ENCODE measurements around the gene NFX1. TPM values are rescaled to one million over a fixed set of nuclear protein-coding genes. Genes with fewer than 3 reads are reported as not detected.

The NFX1 gene
- polyA plus RNA-seq, 1 donor (not counting 4 experiments of a cell fraction or from before 2014, with no cell fraction given): 28.1 TPM

DNA sequence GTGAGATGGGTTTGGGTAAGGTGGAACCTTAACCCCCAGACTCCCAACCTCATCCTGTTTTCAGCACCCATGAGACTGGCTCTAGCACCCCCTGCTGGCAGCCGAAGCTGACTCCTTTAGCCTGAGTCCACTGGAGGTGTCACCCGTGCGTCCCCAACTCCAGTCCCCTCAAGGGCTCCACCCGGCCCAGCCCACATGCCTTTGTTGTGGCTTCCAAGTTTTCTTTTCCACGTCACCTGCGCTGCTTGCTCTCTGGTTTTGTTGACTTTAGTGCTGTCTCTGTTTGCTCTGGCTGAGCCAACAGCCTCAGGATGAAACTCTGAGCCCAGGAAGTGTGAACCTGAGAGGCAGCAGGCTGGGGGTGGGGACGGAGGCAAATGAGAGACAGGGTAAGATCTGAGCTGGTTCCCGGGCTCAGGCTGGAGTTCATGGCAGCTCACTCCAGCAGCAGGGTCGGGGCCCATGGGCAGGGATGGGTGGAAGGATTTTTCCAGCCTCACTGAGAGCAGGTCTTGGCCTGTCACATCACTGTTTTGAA lies 125.3 kb downstream of the NFX1 start:
- H3K4me2 ChIP-seq (ENCODE audit: control insufficient read depth, extremely low read depth, insufficient read depth, low read depth, low read length): peak overlapping the region; percentile 24
- no peak for DNase-seq (ENCODE audit: low read depth, low spot score)
- no peaks in the 10 kb centered on the region for H3K9me1 ChIP-seq (ENCODE audit: control insufficient read depth, extremely low read depth, insufficient read depth, low read length)
- no peaks in the 10 kb centered on the region for H3K27me3 ChIP-seq (ENCODE audit: control insufficient read depth, extremely low read depth, insufficient read depth, low read length)
- no peaks in the 10 kb centered on the region for H3K36me3 ChIP-seq (ENCODE audit: control insufficient read depth in 2 of 2, extremely low read depth in 1 of 2, insufficient read depth in 2 of 2, low read length in 2 of 2)
- peak overlapping the region; percentile 30 for H2AFZ ChIP-seq (ENCODE audit: control insufficient read depth, low read length)
- H3K9me3 ChIP-seq (ENCODE audit: control insufficient read depth, low read depth, low read length): no peaks in the 10 kb centered on the region
- TF ChIP-seq, protein P1, sequence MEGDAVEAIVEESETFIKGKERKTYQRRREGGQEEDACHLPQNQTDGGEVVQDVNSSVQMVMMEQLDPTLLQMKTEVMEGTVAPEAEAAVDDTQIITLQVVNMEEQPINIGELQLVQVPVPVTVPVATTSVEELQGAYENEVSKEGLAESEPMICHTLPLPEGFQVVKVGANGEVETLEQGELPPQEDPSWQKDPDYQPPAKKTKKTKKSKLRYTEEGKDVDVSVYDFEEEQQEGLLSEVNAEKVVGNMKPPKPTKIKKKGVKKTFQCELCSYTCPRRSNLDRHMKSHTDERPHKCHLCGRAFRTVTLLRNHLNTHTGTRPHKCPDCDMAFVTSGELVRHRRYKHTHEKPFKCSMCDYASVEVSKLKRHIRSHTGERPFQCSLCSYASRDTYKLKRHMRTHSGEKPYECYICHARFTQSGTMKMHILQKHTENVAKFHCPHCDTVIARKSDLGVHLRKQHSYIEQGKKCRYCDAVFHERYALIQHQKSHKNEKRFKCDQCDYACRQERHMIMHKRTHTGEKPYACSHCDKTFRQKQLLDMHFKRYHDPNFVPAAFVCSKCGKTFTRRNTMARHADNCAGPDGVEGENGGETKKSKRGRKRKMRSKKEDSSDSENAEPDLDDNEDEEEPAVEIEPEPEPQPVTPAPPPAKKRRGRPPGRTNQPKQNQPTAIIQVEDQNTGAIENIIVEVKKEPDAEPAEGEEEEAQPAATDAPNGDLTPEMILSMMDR (optimal IDR thresholded peaks at IDR 0.05 in 1 of 3, IDR thresholded peaks at IDR 0.05 in 1 of 3, conservative IDR thresholded peaks at IDR 0.05 in 1 of 3; ENCODE audit: extremely low read depth in 1 of 3, insufficient read depth in 2 of 3, low read length in 3 of 3): peak in 2 of 3 experiments; percentile 81 to 85
- no peak for TF ChIP-seq EZH2 (IDR thresholded peaks at IDR 0.05; ENCODE audit: low read length)
- H3K79me2 ChIP-seq (ENCODE audit: control insufficient read depth, insufficient read depth, low read length): no peaks in the 10 kb centered on the region
- dilution Hi-C loops (cut with MboI; ENCODE audit: extremely low pct_ligation_motif_present, low sequenced_read_pairs): no loop called here
- no peak overlapping the region for H3K27ac ChIP-seq (ENCODE audit: control insufficient read depth, insufficient read depth, low read length)
- no peaks in the 10 kb centered on the region for H4K20me1 ChIP-seq (ENCODE audit: control insufficient read depth, extremely low read depth, insufficient read depth, low read length)
- no peak overlapping the region for H3K4me3 ChIP-seq (ENCODE audit: control insufficient read depth in 2 of 3, extremely low read depth in 1 of 3, insufficient read depth in 2 of 3, low read depth in 1 of 3, low read length in 3 of 3)
- no peak overlapping the region for H3K9ac ChIP-seq (ENCODE audit: control insufficient read depth, extremely low read depth, insufficient read depth, low read length)
- peak; percentile 44 for FAIRE-seq
- peaks cover 45% of the 10 kb centered on the region for H3K4me1 ChIP-seq (ENCODE audit: control insufficient read depth, extremely low read depth, insufficient read depth, low read length)

DNA sequence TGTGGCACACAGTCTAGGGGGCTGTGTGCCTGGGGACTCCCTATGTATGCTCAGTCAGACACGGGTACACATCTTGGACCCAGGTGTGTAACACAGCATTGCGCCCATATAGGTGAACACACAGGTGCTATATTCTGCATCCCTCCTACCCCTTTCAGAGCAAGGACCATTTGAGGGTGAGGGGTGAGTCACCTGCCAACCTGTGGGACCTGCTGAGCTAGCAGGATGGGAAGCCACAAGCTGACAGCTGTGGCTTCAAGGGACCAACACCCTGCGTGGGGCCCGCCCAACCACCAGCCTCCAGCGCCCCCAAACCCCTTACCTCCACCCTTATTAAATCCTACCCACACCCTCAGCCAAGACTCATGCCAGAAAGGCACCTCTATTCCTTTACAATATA lies 126.7 kb downstream of the NFX1 start:
- no peak for FAIRE-seq
- Histone ChIP-seq H3K4me2 (ENCODE audit: control insufficient read depth, extremely low read depth, insufficient read depth, low read depth, low read length) (peak overlapping the region; percentile 4), H2AFZ (ENCODE audit: control insufficient read depth, low read length) (no peak overlapping the region), H3K36me3 (ENCODE audit: control insufficient read depth in 2 of 2, extremely low read depth in 1 of 2, insufficient read depth in 2 of 2, low read length in 2 of 2) (no peaks in the 10 kb centered on the region), H3K27ac (ENCODE audit: control insufficient read depth, insufficient read depth, low read length) (no peak overlapping the region), H4K20me1 (ENCODE audit: control insufficient read depth, extremely low read depth, insufficient read depth, low read length) (no peaks in the 10 kb centered on the region), H3K79me2 (ENCODE audit: control insufficient read depth, insufficient read depth, low read length) (no peaks in the 10 kb centered on the region), H3K4me3 (ENCODE audit: control insufficient read depth in 2 of 3, extremely low read depth in 1 of 3, insufficient read depth in 2 of 3, low read depth in 1 of 3, low read length in 3 of 3) (no peak overlapping the region), H3K9me1 (ENCODE audit: control insufficient read depth, extremely low read depth, insufficient read depth, low read length) (no peaks in the 10 kb centered on the region), H3K9me3 (ENCODE audit: control insufficient read depth, low read depth, low read length) (no peaks in the 10 kb centered on the region), H3K4me1 (ENCODE audit: control insufficient read depth, extremely low read depth, insufficient read depth, low read length) (peaks cover 45% of the 10 kb centered on the region), H3K9ac (ENCODE audit: control insufficient read depth, extremely low read depth, insufficient read depth, low read length) (no peak overlapping the region), H3K27me3 (ENCODE audit: control insufficient read depth, extremely low read depth, insufficient read depth, low read length) (no peaks in the 10 kb centered on the region)
- dilution Hi-C loops (cut with MboI; ENCODE audit: extremely low pct_ligation_motif_present, low sequenced_read_pairs): no loop called here
- DNase-seq (ENCODE audit: low read depth, low spot score): no peak
- TF ChIP-seq, protein P1 (optimal IDR thresholded peaks at IDR 0.05 in 1 of 3, IDR thresholded peaks at IDR 0.05 in 1 of 3, conservative IDR thresholded peaks at IDR 0.05 in 1 of 3; ENCODE audit: extremely low read depth in 1 of 3, insufficient read depth in 2 of 3, low read length in 3 of 3): no peak

All from keratinocyte (primary cell).